KOPT-K1 (cell line): ENCODE data around the gene CST9L.

Experiments used
- H3K27ac ChIP-seq: fragments of 200-600 bp; sonication (generic); 2 replicates; pipeline ENCODE4 v1.5.1; 2016; ENCODE audit warnings: antibody characterized with exemption, mild to moderate bottlenecking, low read depth, low read length; ENCODE audit not compliant: poor library complexity, severe bottlenecking
- H3K36me3 ChIP-seq: fragments of 200-600 bp; sonication (generic); 2 replicates; pipeline ENCODE4 v1.5.1; 2017; ENCODE audit warnings: antibody characterized with exemption, mild to moderate bottlenecking, low read length, moderate library complexity; ENCODE audit not compliant: insufficient read depth
- H3K9me3 ChIP-seq: fragments of 200-600 bp; sonication (generic); 2 replicates; pipeline ENCODE4 v1.5.1; 2017; ENCODE audit warnings: antibody characterized with exemption, low read length, mild to moderate bottlenecking; ENCODE audit not compliant: insufficient read depth, poor library complexity, severe bottlenecking

The CST9L gene

GRCh38 chr20:23517719-23518118, 50.6 kb downstream of the CST9L start:
- Histone ChIP-seq H3K9me3 (peaks cover 4% of the 10 kb centered on the region), H3K27ac (no peak overlapping the region), H3K36me3 (no peaks in the 10 kb centered on the region)

GRCh38 chr20:23515250-23515939, 52.9 kb downstream of the CST9L start:
- H3K27ac ChIP-seq = no peak overlapping the region
- no peaks in the 10 kb centered on the region for H3K9me3 ChIP-seq
- no peaks in the 10 kb centered on the region for H3K36me3 ChIP-seq

- Histone ChIP-seq H3K27ac (no peak overlapping the region), H3K9me3 (no peaks in the 10 kb centered on the region), H3K36me3 (no peaks in the 10 kb centered on the region)
Measured at GRCh38 chr20:23514848-23515247, 53.4 kb downstream of the CST9L start.
